ENCODE measurements around the gene GSTO1.

Gene GSTO1

DNA sequence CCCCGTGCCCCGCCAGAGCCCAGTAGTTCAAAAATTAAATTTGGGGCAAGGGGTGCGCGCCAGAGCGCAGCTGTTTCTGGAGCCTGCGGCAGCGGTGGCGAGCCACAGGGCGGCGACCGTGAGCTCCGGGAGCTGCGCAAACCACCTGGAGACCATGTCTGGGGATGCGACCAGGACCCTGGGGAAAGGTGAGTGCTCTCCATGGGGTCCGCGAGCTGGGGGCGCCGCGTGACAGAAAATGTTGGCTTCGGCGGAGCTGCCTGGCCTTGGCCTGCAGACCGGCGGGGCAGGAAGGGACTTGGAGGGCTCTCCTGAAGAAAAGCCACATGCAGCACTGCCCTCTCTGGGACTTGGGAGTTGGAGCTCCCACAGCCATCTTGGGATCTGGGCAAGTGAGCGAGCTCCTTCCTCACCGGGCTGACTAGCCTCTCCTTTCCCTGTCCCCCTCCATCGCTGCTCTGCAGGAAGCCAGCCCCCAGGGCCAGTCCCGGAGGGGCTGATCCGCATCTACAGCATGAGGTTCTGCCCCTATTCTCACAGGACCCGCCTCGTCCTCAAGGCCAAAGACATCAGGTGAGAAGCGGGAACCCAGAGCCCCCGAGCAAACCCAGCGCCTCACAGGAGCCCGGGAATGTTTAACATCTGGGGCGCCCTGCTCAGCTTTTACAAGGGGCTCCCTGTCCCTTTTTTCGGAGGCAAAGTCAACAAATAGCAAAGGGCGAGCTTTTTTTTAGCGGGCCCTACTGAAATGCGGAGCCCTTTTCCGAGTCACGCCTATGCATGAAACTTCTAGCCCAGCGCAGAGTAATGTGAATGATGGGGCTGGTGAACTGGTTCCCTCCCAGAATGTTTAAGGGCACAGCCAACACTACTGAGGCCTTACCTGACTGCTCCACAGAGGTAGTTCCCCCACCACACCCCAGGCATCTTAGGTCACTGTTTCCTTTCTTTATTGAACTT lies 20.4 kb downstream of the GSTO1 start:
- peak in 1 of 2 donors; percentile 28 for DNase-seq (ENCODE audit: low read depth in 2 of 2)

GRCh38 chr10:104276192-104276591 lies 21.5 kb downstream of the GSTO1 start:
- DNase-seq (ENCODE audit: low read depth in 2 of 2), result no peak

GRCh38 chr10:104277785-104278184 lies 23.1 kb downstream of the GSTO1 start:
- DNase-seq (ENCODE audit: low read depth in 2 of 2), result no peak

GRCh38 chr10:104279550-104280259 lies 25.0 kb downstream of the GSTO1 start:
- DNase-seq (ENCODE audit: low read depth in 2 of 2), result no peak

- no peak for DNase-seq (ENCODE audit: low read depth in 2 of 2)
Measured at GRCh38 chr10:104281694-104282093, 27.0 kb downstream of the GSTO1 start.

DNA sequence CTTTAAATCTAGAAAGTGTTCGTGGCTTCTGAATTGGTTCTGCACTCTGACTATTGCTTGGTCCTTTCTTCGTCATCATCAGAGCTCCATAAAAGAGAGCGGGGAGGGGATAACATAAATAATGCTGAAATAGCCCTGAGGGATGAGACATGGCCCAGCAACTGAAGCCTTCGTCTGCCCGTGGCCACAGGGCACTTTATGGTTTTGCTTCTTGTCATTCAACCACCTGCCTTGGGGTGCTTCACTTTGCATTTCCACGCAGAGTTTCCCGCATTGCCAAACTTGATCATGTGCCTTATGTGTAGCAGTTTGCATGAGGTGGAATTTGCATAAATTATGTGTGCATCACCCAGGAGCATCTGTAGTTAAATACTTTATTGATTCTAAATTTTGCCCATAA lies 30.2 kb downstream of the GSTO1 start:
- no peak for DNase-seq (ENCODE audit: low read depth in 2 of 2)

DNA sequence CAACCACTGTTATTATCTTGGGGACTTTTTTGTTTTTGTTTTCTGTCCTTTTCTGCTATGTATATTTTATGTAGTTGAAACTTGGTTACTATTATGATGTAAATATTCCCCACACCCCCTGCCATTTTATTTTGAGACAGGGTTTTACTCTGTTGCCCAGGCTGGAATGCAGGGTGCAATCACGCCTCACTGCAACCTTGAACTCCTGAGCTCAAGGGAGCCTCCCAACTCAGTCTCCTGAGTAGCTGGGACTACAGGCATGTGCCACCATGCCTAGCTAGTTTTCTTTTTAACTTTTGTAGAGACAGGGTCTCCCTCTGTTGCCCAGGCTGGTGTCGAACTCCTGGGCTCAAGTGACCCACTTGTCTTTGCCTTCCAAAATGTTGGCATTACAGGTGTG lies 32.2 kb downstream of the GSTO1 start:
- no peak for DNase-seq (ENCODE audit: low read depth in 2 of 2)

DNA sequence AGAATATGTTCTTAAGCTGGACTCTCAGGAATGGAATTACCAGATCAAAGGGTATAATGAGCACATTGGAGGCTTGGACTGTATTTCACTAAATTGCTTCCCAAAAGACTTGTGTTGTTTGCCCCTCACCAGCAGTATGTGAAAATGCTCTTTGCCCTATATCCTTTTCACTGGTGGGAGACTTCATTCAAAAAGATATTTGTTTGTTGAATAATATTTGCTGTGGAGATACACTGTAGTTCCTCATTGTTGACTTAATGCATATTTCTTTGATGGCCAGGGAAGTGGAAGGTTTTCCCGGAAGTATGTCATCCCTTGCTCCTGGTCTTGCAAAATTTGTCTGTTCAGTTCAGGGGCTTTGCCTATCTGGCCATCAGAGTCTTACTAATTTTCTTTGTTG lies 33.7 kb downstream of the GSTO1 start:
- no peak for DNase-seq (ENCODE audit: low read depth in 2 of 2)

GRCh38 chr10:104291439-104291951 lies 36.8 kb downstream of the GSTO1 start:
- peak; percentile 76 to 77 for DNase-seq (ENCODE audit: low read depth in 2 of 2)

DNA sequence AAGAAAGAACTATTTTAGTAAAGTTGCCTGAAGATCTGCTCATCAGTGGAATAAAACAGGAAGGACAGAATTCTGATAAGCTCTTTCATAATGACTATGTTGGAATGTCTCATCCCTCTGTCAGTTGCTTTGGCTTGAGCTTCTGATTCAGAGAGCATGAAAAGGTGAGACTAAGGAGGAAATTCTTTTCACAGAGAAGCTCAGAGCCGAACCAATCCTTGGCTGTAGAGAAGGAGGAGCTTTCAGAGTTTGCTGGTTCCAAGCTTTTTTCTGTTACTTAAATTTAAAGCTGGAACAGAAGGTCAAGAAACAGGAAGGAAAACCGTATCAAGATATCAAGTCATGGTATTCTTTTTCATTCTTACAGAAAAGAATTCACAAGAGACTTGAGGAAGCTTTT lies 38.3 kb downstream of the GSTO1 start:
- DNase-seq (ENCODE audit: low read depth in 2 of 2), result no peak

DNA sequence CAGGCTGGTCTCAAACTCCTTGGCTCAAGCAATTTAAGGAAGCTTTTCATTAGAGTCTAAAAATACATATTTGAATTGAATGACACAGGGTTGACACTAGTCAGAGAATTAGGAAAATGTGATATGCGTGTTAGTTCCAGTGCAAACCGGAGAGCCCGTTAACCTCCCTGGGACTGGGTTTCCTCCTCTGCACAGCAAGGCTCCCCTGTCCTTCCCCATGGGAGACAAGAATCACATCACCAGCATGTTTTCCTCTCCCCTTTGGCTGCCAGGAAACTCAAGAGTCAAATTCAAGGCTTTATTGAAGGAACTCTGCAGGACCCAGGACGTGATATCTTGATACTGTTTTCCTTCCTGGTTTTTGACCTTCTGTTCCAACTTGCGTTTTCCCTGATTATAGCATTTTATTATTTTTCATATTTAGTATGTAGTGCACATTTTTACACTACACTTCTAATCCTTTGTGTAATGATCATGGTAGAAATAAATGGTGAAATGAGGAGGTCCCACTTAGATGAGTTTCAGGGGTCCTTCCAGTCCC lies 39.2 kb downstream of the GSTO1 start:
- no peak for DNase-seq (ENCODE audit: low read depth in 2 of 2)

DNA sequence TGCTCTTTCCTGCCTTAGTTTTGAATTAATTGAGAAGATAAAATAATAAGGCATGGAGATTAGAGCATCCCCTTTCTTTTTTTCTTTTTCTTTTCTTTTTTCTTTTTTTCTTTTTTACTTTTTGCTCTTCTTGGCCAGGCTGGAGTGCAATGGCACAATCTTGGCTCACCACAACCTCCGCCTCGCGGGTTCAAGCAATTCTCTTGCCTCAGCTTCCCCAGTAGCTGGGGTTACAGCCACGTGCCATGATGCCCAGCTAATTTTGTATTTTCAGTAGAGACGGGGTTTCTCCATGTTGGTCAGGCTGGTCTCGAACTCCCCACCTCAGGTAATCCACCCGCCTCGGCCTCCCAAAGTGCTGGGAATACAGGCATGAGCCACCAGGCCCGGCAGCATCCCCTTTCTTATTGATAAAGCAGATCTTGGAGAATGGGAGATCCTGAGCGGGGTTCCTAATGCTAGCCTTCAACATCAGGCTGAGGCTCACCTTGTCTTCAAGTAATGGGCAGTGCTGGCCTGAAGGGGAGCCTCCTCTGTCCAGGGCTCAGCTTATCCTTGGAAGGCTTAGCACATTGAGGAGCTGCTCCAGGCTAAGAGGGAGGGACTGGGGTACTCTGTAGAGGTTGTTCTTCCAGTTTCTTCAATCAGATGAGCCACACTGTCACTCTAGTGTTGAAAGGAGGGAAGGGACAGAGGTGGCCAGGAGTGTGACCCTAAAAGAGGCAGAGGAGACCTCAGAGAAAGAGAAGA lies 42.2 kb downstream of the GSTO1 start:
- DNase-seq (ENCODE audit: low read depth in 2 of 2), result no peak

DNA sequence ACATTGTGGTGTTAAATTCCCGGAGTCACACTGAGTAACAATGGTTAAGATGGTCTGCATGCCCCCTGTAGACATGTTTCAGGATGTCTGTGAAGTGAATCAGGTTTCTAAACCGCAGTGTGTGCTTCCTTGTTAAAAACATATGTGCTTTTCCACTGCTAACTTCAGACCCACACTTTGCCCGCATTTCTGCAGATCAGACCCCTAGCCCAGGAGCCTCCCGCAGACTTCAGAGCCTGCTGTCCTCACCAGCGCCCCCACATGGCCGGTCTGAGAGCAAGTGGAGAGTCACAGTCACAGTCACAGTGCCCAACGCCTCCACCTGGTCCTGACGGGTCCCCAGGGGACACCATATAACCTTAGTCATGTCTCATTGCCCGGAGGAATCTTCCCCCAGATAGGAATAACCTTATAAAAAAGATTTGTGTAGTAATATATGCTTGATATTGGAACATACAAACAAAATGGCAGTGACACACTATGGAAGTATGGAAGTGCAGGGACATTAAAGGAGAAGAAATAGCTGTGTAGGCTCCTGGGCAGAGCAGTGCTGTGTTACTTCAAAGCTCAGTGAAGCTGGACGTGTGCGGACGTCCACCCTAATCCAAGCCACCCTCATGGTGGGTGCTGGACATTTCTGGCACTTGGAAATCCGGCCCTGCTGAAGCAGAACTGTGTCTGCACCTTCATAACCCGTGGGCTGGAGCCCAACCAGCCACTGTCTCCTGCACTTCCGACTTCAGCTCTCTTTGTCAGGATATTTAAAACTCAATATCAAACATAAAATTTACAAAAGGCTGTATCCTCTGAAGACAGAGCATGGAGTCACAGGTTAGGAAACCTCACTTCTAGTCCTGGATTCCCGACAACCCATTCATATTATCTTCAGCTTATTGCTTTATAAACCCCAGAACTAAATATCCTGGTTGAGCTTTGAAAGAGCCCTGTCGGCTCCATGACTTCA lies 43.3 kb downstream of the GSTO1 start:
- DNase-seq (ENCODE audit: low read depth in 2 of 2), result no peak

GRCh38 chr10:104299031-104299904 lies 44.6 kb downstream of the GSTO1 start:
- no peak for DNase-seq (ENCODE audit: low read depth in 2 of 2)

- DNase-seq (ENCODE audit: low read depth in 2 of 2), result no peak
Measured at GRCh38 chr10:104300002-104300735, 45.5 kb downstream of the GSTO1 start.

GRCh38 chr10:104300736-104301292 lies 46.1 kb downstream of the GSTO1 start:
- no peak for DNase-seq (ENCODE audit: low read depth in 2 of 2)

GRCh38 chr10:104301907-104302690 lies 47.4 kb downstream of the GSTO1 start:
- no peak for DNase-seq (ENCODE audit: low read depth in 2 of 2)
